Measurements from ENCODE around the gene NGFR.

DNA sequence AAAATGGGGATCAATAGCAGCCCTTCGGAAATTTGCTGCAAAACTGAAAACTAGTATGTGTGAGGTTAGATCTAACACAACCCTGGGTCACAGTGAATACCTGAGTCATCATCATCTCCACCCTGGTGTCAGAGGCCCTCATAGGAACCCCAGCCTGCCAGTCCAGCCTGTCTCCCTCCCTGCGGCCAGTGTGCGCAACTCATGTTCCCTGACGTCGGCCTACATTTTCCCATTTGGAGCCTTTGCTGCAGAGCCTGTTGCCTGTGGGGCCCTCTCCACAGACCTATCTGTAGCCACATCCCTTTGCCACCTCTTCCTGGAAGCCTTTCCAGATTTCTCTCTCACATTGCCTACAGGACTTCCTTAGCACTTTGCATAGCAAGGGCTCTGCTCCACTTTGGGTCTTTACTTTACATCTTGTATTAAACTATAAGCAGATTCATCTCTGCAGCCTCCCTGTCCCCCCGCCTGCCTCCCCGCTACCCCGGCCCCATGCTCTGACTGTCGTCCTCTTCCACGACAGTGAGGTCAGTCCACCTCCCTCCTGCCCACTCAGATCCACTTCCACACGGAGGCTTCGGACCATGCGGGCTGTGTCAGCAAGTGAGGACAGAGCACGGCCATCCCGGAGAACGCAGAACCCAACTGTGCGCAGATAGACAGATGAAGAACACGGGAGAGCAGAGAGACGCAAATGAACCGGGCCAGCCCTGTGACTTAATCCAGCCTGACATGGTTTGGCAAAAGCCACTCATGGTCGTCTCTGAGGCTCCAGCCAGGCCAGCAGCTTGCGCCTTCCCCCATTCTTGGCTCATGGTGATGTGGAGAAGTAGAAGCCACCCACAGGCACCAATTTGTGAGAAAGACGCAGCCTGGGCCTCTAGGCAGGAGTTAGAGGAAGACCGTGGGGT is 31.0 kb downstream of the NGFR start:
- TF ChIP-seq, protein P1, sequence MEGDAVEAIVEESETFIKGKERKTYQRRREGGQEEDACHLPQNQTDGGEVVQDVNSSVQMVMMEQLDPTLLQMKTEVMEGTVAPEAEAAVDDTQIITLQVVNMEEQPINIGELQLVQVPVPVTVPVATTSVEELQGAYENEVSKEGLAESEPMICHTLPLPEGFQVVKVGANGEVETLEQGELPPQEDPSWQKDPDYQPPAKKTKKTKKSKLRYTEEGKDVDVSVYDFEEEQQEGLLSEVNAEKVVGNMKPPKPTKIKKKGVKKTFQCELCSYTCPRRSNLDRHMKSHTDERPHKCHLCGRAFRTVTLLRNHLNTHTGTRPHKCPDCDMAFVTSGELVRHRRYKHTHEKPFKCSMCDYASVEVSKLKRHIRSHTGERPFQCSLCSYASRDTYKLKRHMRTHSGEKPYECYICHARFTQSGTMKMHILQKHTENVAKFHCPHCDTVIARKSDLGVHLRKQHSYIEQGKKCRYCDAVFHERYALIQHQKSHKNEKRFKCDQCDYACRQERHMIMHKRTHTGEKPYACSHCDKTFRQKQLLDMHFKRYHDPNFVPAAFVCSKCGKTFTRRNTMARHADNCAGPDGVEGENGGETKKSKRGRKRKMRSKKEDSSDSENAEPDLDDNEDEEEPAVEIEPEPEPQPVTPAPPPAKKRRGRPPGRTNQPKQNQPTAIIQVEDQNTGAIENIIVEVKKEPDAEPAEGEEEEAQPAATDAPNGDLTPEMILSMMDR (IDR thresholded peaks at IDR 0.05) = no peak
- no peak for TF ChIP-seq POLR2A (IDR thresholded peaks at IDR 0.05)
- TF ChIP-seq POLR2AphosphoS5 (IDR thresholded peaks at IDR 0.05) = no peak
- TF ChIP-seq EP300 (IDR thresholded peaks at IDR 0.05) = no peak
